ENCODE measurements around the gene FMN1. TPM values are rescaled to one million over a fixed set of nuclear protein-coding genes. Genes with fewer than 3 reads are reported as not detected.

Gene FMN1
- total and polyA plus RNA-seq, 2 of the 13 experiments (the other 11 are each of a cell fraction or from before 2014, with no cell fraction given), result 0.20 to 0.60 TPM

DNA sequence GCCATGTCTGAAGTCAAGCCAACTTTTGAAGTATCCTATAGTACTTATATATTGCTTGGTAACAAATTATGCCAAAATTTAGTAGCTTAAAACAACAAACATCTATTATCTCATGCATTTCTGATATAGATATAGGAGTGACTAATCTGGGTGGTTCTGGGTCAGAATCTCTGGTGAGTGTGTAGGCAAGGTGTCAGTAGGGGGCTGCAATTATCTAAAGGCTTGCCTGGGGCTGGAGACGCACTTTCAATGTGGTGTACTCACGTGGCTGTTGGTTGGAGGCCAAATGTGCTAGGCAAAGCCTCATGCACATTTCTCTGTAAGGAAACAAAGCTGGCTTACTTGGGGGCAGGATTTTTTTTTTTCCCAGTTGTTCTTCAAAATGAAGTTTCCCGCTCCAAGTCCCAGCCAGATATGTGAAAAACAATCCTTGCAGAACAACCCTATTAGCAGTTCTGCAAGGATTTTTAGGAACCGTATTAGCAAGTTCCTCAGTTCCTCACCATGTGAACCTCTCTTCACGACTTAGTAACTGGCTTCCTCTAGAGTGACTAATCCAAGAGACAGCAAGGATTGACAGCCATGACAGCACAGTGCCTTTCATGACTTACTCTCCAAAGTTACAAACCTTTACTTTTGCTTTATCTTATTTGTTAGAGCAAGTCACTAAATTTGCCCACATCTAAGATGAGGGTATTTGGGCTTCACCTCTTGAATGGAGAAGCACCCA lies 450.9 kb downstream of the FMN1 start:
- H4K20me1 ChIP-seq (ENCODE audit: insufficient read depth, low read length), result no peaks in the 10 kb centered on the region
- in situ Hi-C loops (cut with HindIII; ENCODE audit: extremely low pct_ligation_motif_present, low pct_unique_long_range_greater_than_20kb), result no loop called here
- no peaks in the 10 kb centered on the region for H3K79me2 ChIP-seq (ENCODE audit: insufficient read depth, low read length)
- FAIRE-seq (no peak), ATAC-seq (no peak), DNase-seq (ENCODE audit: low spot score) (no peak)
- 6% methylated on average over 5 of the region's 5 CpGs for WGBS (ENCODE audit: low lambda C conversion rate)
- BruUV-seq (replicated peaks), result no TSS peak
- no peaks in the 10 kb centered on the region; a peak in 3 of 5 replicates for H3K27me3 ChIP-seq (ENCODE audit: control insufficient read depth in 1 of 2, insufficient read depth in 2 of 2, low read length in 2 of 2)
- H3K27ac ChIP-seq (ENCODE audit: extremely low read length, insufficient read depth, low read length), result no peak overlapping the region
- H3K4me3 ChIP-seq (replicated peaks in 1 of 3; ENCODE audit: insufficient read depth in 1 of 3, low read depth in 2 of 3, low read length in 3 of 3), result no peak overlapping the region
- CTCF ChIA-PET (ENCODE audit: low intra/inter-chr PET ratio, low total read pairs), result no interaction called here
- no peaks in the 10 kb centered on the region for H3K36me3 ChIP-seq (replicated peaks in 1 of 2; ENCODE audit: control insufficient read depth in 1 of 2, insufficient read depth in 2 of 2, low read length in 2 of 2)
- H2AFZ ChIP-seq (ENCODE audit: low read length), result no peak overlapping the region
- H3K9ac ChIP-seq (ENCODE audit: insufficient read depth, low read depth, low read length), result no peak overlapping the region
- TF ChIP-seq, protein P1, sequence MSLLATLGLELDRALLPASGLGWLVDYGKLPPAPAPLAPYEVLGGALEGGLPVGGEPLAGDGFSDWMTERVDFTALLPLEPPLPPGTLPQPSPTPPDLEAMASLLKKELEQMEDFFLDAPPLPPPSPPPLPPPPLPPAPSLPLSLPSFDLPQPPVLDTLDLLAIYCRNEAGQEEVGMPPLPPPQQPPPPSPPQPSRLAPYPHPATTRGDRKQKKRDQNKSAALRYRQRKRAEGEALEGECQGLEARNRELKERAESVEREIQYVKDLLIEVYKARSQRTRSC (CRISPR knock-in tag; IDR thresholded peaks at IDR 0.05; ENCODE audit: low read depth), result no peak
- TF ChIP-seq, protein P2, sequence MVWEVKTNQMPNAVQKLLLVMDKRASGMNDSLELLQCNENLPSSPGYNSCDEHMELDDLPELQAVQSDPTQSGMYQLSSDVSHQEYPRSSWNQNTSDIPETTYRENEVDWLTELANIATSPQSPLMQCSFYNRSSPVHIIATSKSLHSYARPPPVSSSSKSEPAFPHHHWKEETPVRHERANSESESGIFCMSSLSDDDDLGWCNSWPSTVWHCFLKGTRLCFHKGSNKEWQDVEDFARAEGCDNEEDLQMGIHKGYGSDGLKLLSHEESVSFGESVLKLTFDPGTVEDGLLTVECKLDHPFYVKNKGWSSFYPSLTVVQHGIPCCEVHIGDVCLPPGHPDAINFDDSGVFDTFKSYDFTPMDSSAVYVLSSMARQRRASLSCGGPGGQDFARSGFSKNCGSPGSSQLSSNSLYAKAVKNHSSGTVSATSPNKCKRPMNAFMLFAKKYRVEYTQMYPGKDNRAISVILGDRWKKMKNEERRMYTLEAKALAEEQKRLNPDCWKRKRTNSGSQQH (CRISPR knock-in tag; IDR thresholded peaks at IDR 0.05; ENCODE audit: low read depth), result no peak
- TF ChIP-seq ZNF598 (CRISPR knock-in tag; IDR thresholded peaks at IDR 0.05; ENCODE audit: borderline replicate concordance) (no peak), RXRA (CRISPR knock-in tag; IDR thresholded peaks at IDR 0.05) (no peak)
- POLR2A ChIA-PET, result no interaction called here
- no peak overlapping the region for H3K4me2 ChIP-seq (ENCODE audit: low read depth, low read length)
- H3K4me1 ChIP-seq (ENCODE audit: insufficient read depth, low read length), result no peaks in the 10 kb centered on the region
- 0 out of 2 replicates have a peak, but pooled peaks cover 5% of the 10 kb centered on the region for H3K9me3 ChIP-seq (ENCODE audit: low read length)
- intact Hi-C loops (cut with micrococcal nuclease; ENCODE audit: unreplicated experiment), result no loop called here

DNA sequence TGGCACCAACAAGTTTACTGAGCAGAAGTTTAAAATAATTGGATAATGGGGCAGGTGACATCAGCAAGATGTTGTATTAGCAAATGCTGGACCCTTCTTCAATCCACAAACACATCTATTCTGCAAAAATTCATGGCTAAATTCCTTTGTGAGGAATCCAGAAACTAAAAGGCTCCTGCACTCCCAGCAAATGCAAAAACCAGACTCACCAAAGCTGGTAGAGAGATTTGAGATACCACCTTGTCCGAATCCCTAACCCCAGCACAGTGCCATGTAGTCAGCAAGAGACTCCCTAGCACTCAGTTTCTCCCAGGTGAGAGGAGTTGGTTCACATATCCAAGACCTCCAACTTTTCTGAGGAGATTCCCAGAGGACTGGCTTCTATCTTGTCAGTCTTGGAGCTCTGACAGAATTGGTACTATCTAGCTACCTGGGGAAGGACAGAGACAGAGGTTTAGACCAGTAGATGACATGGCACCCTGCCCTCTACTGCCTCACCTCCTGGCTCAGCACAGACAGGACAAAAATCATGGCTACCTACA lies 454.9 kb downstream of the FMN1 start:
- in situ Hi-C loops (cut with HindIII; ENCODE audit: extremely low pct_ligation_motif_present, low pct_unique_long_range_greater_than_20kb), result no loop called here
- POLR2A ChIA-PET, result no interaction called here

More for the DNA sequence above, 454.9 kb downstream of the FMN1 start:
- intact Hi-C loops (cut with micrococcal nuclease; ENCODE audit: unreplicated experiment), result no loop called here
- H4K20me1 ChIP-seq (ENCODE audit: insufficient read depth, low read length), result no peaks in the 10 kb centered on the region
- ATAC-seq, result no peak
- H3K36me3 ChIP-seq (replicated peaks in 1 of 2; ENCODE audit: control insufficient read depth in 1 of 2, insufficient read depth in 2 of 2, low read length in 2 of 2), result no peaks in the 10 kb centered on the region
- no TSS peak for BruUV-seq (replicated peaks)
- FAIRE-seq, result no peak
- H2AFZ ChIP-seq (ENCODE audit: low read length), result no peak overlapping the region
- no peak overlapping the region for H3K4me2 ChIP-seq (ENCODE audit: low read depth, low read length)
- no peak overlapping the region for H3K27ac ChIP-seq (ENCODE audit: extremely low read length, insufficient read depth, low read length)
- no peak overlapping the region for H3K9ac ChIP-seq (ENCODE audit: insufficient read depth, low read depth, low read length)
- CTCF ChIA-PET (ENCODE audit: low intra/inter-chr PET ratio, low total read pairs), result no interaction called here
- no peak for DNase-seq (ENCODE audit: low spot score)
- no peak overlapping the region for H3K4me3 ChIP-seq (replicated peaks in 1 of 3; ENCODE audit: insufficient read depth in 1 of 3, low read depth in 2 of 3, low read length in 3 of 3)
- H3K79me2 ChIP-seq (ENCODE audit: insufficient read depth, low read length), result no peaks in the 10 kb centered on the region
- no peaks in the 10 kb centered on the region; a peak in 3 of 5 replicates for H3K27me3 ChIP-seq (ENCODE audit: control insufficient read depth in 1 of 2, insufficient read depth in 2 of 2, low read length in 2 of 2)
- WGBS (ENCODE audit: low lambda C conversion rate), result 0% methylated on average over 1 of the region's 1 CpG
- 0 out of 2 replicates have a peak, but pooled peaks cover 5% of the 10 kb centered on the region for H3K9me3 ChIP-seq (ENCODE audit: low read length)
- TF ChIP-seq RFXAP (CRISPR knock-in tag; IDR thresholded peaks at IDR 0.05; ENCODE audit: borderline replicate concordance) (no peak), ZNF333 (CRISPR knock-in tag; IDR thresholded peaks at IDR 0.05; ENCODE audit: borderline replicate concordance) (no peak)
- TF ChIP-seq, protein P3, sequence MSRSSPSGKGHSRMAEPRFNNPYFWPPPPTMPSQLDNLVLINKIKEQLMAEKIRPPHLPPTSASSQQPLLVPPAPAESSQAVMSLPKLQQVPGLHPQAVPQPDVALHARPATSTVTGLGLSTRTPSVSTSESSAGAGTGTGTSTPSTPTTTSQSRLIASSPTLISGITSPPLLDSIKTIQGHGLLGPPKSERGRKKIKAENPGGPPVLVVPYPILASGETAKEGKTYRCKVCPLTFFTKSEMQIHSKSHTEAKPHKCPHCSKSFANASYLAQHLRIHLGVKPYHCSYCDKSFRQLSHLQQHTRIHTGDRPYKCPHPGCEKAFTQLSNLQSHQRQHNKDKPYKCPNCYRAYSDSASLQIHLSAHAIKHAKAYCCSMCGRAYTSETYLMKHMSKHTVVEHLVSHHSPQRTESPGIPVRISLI (CRISPR knock-in tag; IDR thresholded peaks at IDR 0.05; ENCODE audit: borderline replicate concordance), result no peak
- no peaks in the 10 kb centered on the region for H3K4me1 ChIP-seq (ENCODE audit: insufficient read depth, low read length)

Data from HepG2 (cell line).